Measurements from ENCODE around the gene SSBP2. TPM values are rescaled to one million over a fixed set of nuclear protein-coding genes. Genes with fewer than 3 reads are reported as not detected.

SSBP2 gene
- total RNA-seq, 2 experiments from 2014 or later = 32.5 to 35.4 TPM

- ATAC-seq (ENCODE audit: low read depth) (no peak), DNase-seq (no peak)
- Mint-ChIP-seq H3K36me3 (no peaks in the 10 kb centered on the region), H3K27me3 (peaks cover 34% of the 10 kb centered on the region), H3K4me1 (peaks cover 1% of the 10 kb centered on the region), H3K4me3 (no peak overlapping the region), H3K27ac (no peak overlapping the region), H3K9me3 (peaks cover 2% of the 10 kb centered on the region)
- POLR2A ChIA-PET = no interaction called here
Measured at GRCh38 chr5:81401266-81401665, 349.6 kb downstream of the SSBP2 start.

DNA sequence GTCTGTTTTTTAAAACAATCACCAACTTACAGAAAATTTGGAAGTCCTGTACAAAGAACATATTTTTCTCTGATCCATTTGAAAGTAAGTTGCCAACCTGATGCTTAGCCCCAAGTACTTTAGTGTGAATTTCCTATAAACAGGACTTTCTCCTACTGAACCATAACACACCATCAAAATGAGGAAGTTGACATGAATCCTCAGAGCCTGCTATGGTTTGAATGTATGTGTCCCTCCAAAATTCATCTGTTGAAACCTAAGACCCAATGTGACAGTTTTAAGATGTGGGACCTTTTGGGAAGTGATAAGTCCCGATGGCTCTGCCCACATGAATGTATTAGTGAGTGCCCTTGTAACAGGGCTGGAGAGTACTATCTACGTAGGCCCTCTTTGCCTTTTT is 350.5 kb downstream of the SSBP2 start:
- peaks cover 1% of the 10 kb centered on the region for H3K4me1 Mint-ChIP-seq
- no peak overlapping the region for H3K4me3 Mint-ChIP-seq
- DNase-seq (no peak), ATAC-seq (ENCODE audit: low read depth) (no peak)
- no peaks in the 10 kb centered on the region for H3K36me3 Mint-ChIP-seq
- peaks cover 2% of the 10 kb centered on the region for H3K9me3 Mint-ChIP-seq
- POLR2A ChIA-PET = no interaction called here
- peaks cover 41% of the 10 kb centered on the region for H3K27me3 Mint-ChIP-seq
- H3K27ac Mint-ChIP-seq = no peak overlapping the region

GRCh38 chr5:81398741-81399140 is 352.2 kb downstream of the SSBP2 start:
- Mint-ChIP-seq H3K27me3 (peaks cover 50% of the 10 kb centered on the region), H3K9me3 (peaks cover 2% of the 10 kb centered on the region), H3K4me1 (peaks cover 3% of the 10 kb centered on the region)

GRCh38 chr5:81397176-81397575 is 353.7 kb downstream of the SSBP2 start:
- H3K27ac Mint-ChIP-seq = no peak overlapping the region
- ATAC-seq (ENCODE audit: low read depth) (no peak), DNase-seq (no peak)
- no peaks in the 10 kb centered on the region for H3K36me3 Mint-ChIP-seq
- H3K4me3 Mint-ChIP-seq = no peak overlapping the region
- POLR2A ChIA-PET = no interaction called here
- peaks cover 52% of the 10 kb centered on the region for H3K27me3 Mint-ChIP-seq
- H3K9me3 Mint-ChIP-seq = peaks cover 2% of the 10 kb centered on the region
- peaks cover 7% of the 10 kb centered on the region for H3K4me1 Mint-ChIP-seq

More at GRCh38 chr5:81398741-81399140, 352.2 kb downstream of the SSBP2 start:
- DNase-seq = no peak
- no peak for ATAC-seq (ENCODE audit: low read depth)
- H3K27ac Mint-ChIP-seq = no peak overlapping the region
- POLR2A ChIA-PET = no interaction called here
- no peaks in the 10 kb centered on the region for H3K36me3 Mint-ChIP-seq
- no peak overlapping the region for H3K4me3 Mint-ChIP-seq

DNA sequence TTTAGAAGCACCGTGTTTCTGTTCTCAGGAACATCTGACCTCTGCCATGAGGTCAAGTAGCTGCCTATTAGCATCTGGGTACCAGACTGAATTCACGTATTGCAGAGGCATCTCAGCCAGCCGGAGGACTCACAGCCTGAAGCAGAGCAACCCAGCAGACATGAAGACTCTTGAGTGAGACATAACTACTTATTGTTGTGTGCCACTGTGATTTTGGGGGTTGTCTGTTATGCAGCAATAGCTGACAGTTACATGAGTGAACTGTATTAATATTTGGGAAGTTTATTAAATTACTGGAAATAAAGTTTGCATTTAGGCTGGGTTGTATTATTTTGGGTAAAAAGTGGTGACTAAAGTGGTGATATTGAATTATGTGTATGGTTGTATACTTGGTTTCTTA is 355.6 kb downstream of the SSBP2 start:
- POLR2A ChIA-PET = no interaction called here
- Mint-ChIP-seq H3K9me3 (peaks cover 3% of the 10 kb centered on the region), H3K4me1 (peaks cover 7% of the 10 kb centered on the region), H3K36me3 (no peaks in the 10 kb centered on the region), H3K4me3 (no peak overlapping the region), H3K27me3 (peaks cover 59% of the 10 kb centered on the region), H3K27ac (no peak overlapping the region)
- DNase-seq = no peak
- ATAC-seq (ENCODE audit: low read depth) = no peak

- POLR2A ChIA-PET = no interaction called here
- Mint-ChIP-seq H3K27me3 (peaks cover 59% of the 10 kb centered on the region), H3K4me3 (peak within 1 kb of the TSS; percentile 53), H3K36me3 (no peaks in the 10 kb centered on the region), H3K9me3 (peaks cover 3% of the 10 kb centered on the region), H3K4me1 (peaks cover 7% of the 10 kb centered on the region), H3K27ac (no peak within 1 kb of the TSS)
- peak; percentile 26 for ATAC-seq (ENCODE audit: low read depth)
- peak; percentile 39 for DNase-seq
Measured at GRCh38 chr5:81393783-81394718, 356.8 kb downstream of the SSBP2 start, which contains the start of gene ACOT12. Gene ACOT12 (minus strand): TSS chr5:81394134. CDS start chr5:81394114, 20 bp downstream.

DNA sequence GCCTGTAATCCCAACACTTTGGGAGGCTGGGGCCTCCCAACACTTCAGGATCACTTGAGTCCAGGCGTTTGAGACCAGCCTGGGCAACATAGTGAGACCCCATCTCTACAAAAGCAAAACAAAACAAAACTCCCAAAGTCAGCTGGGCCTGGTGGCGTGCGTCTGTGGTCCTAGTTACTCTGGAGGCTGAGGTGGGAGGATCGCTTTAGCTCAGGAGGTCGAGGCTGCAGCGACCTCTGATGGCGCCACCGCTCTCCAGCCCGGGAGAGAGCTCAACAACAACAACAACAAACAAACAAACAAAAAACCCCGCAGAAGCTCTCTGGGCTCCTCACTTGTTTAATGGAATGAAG is 357.5 kb downstream of the SSBP2 start:
- peaks cover 1% of the 10 kb centered on the region for H3K9me3 Mint-ChIP-seq
- ATAC-seq (ENCODE audit: low read depth) = no peak
- POLR2A ChIA-PET = no interaction called here

GRCh38 chr5:81389025-81389424 is 361.9 kb downstream of the SSBP2 start:
- ATAC-seq (ENCODE audit: low read depth) (no peak), DNase-seq (no peak)
- no peak overlapping the region for H3K4me3 Mint-ChIP-seq
- no peak overlapping the region for H3K27ac Mint-ChIP-seq
- peaks cover 1% of the 10 kb centered on the region for H3K9me3 Mint-ChIP-seq
- peaks cover 34% of the 10 kb centered on the region for H3K27me3 Mint-ChIP-seq
- H3K4me1 Mint-ChIP-seq = peaks cover 4% of the 10 kb centered on the region
- POLR2A ChIA-PET = no interaction called here
- peaks cover 2% of the 10 kb centered on the region for H3K36me3 Mint-ChIP-seq

More for the DNA sequence above, 357.5 kb downstream of the SSBP2 start:
- Mint-ChIP-seq H3K4me1 (peaks cover 6% of the 10 kb centered on the region), H3K27ac (no peak overlapping the region), H3K4me3 (peak overlapping the region; percentile 53), H3K27me3 (peaks cover 61% of the 10 kb centered on the region), H3K36me3 (no peaks in the 10 kb centered on the region)
- no peak for DNase-seq

DNA sequence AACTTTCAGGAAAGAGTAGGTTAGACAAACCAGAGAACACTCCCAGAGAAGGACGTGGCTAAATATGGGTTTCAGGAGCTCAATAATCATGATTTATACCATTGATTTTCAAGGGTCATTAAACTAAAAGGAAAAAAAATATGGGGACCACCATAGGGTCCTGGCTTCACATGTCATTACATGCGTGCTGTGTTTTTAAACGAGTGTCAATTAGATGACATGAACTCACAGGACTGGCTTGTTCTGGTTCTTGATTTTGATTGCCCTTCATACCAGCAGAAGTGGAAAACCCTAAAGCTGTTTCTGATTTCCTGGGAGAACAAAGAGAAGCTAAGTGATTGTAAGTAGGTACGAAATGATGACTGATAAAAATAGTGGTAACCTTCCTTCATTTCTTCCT is 362.7 kb downstream of the SSBP2 start:
- no peaks in the 10 kb centered on the region for H3K4me1 Mint-ChIP-seq
- H3K4me3 Mint-ChIP-seq = no peak overlapping the region
- peaks cover 1% of the 10 kb centered on the region for H3K9me3 Mint-ChIP-seq
- no peak for ATAC-seq (ENCODE audit: low read depth)
- POLR2A ChIA-PET = no interaction called here
- H3K27me3 Mint-ChIP-seq = peaks cover 29% of the 10 kb centered on the region
- H3K27ac Mint-ChIP-seq = no peak overlapping the region
- no peak for DNase-seq
- peaks cover 2% of the 10 kb centered on the region for H3K36me3 Mint-ChIP-seq

GRCh38 chr5:81383867-81384266 is 367.0 kb downstream of the SSBP2 start:
- peaks cover 2% of the 10 kb centered on the region for H3K36me3 Mint-ChIP-seq
- no peaks in the 10 kb centered on the region for H3K9me3 Mint-ChIP-seq
- DNase-seq (no peak), ATAC-seq (ENCODE audit: low read depth) (no peak)
- no peak overlapping the region for H3K4me3 Mint-ChIP-seq
- no peaks in the 10 kb centered on the region for H3K4me1 Mint-ChIP-seq
- H3K27ac Mint-ChIP-seq = no peak overlapping the region
- POLR2A ChIA-PET = no interaction called here
- H3K27me3 Mint-ChIP-seq = peaks cover 7% of the 10 kb centered on the region

GRCh38 chr5:81371354-81371876 is 379.5 kb downstream of the SSBP2 start:
- peaks cover 5% of the 10 kb centered on the region for H3K4me1 Mint-ChIP-seq
- DNase-seq (no peak), ATAC-seq (ENCODE audit: low read depth) (no peak)
- peaks cover 16% of the 10 kb centered on the region for H3K27me3 Mint-ChIP-seq
- POLR2A ChIA-PET = no interaction called here
- no peaks in the 10 kb centered on the region for H3K9me3 Mint-ChIP-seq
- no peak overlapping the region for H3K4me3 Mint-ChIP-seq
- H3K27ac Mint-ChIP-seq = no peak overlapping the region
- H3K36me3 Mint-ChIP-seq = peaks cover 1% of the 10 kb centered on the region

- Mint-ChIP-seq H3K36me3 (peaks cover 1% of the 10 kb centered on the region), H3K4me3 (no peak overlapping the region), H3K27me3 (peaks cover 17% of the 10 kb centered on the region), H3K4me1 (peaks cover 5% of the 10 kb centered on the region), H3K9me3 (no peaks in the 10 kb centered on the region), H3K27ac (no peak overlapping the region)
- ATAC-seq (ENCODE audit: low read depth) (no peak), DNase-seq (no peak)
- POLR2A ChIA-PET = no interaction called here
Measured at GRCh38 chr5:81370912-81371311, 380.0 kb downstream of the SSBP2 start.

DNA sequence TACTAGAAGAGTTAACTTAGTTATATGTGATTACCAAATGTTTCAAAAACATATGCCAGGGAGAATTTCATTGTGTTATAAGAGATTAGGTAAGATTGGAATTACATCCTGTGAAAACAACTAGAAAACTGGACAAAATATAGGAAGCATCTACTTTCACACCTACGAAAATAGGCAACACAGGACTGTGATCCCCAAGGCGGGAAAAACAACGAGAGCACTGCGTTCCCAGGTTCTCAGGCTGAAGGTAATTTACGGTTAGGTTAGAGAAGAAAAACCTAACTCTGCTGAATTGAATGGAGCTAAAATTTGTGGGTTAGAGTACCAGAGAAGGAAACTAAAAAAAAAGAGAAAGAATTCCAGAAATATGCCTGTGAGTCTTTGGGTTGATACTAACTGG is 385.4 kb downstream of the SSBP2 start:
- no peaks in the 10 kb centered on the region for H3K9me3 Mint-ChIP-seq
- POLR2A ChIA-PET = no interaction called here

More for the DNA sequence above, 385.4 kb downstream of the SSBP2 start:
- ATAC-seq (ENCODE audit: low read depth) = no peak
- no peak overlapping the region for H3K27ac Mint-ChIP-seq
- peaks cover 5% of the 10 kb centered on the region for H3K4me1 Mint-ChIP-seq
- H3K4me3 Mint-ChIP-seq = no peak overlapping the region
- no peak for DNase-seq
- no peaks in the 10 kb centered on the region for H3K36me3 Mint-ChIP-seq
- peaks cover 6% of the 10 kb centered on the region for H3K27me3 Mint-ChIP-seq

Data from activated naive CD8-positive, alpha-beta T cell treated with anti-CD3 and anti-CD28 coated beads, Interleukin-2, amount 10 ng/mL, durations not matched to agents 7 days and 5 days (primary cell).